SK-N-SH (cell line): Measurements from ENCODE around the gene GANAB. TPM values are rescaled to one million over a fixed set of nuclear protein-coding genes. Genes with fewer than 3 reads are reported as not detected.

Experiments used
- CTCF ChIA-PET: fragments of 300-600, 350-600 bp; formaldehyde crosslinking; extraction: SDS; loops from one replicate; lab custom pipeline; 2021; lab: Yijun Ruan, JAX
- POLR2A ChIA-PET: fragments of 350-600 bp; sonication (Branson Sonifier 250); formaldehyde crosslinking; extraction: SDS; loops from one replicate; lab custom pipeline; 2020; ENCODE audit warnings: antibody characterized with exemption, inconsistent platforms; lab: Yijun Ruan, JAX
- DNase-seq: peaks from one replicate; pipeline ENCODE4 v3.0.0; 2012
- H2AFZ ChIP-seq: fragments of 200-600 bp; sonication (generic); 2 replicates; pipeline ENCODE4 v1.8.1; 2016; ENCODE audit warnings: antibody characterized with exemption, mild to moderate bottlenecking, low read depth
- H3F3A ChIP-seq: fragments of 200-600 bp; sonication (generic); replicated peaks from 2 replicates; pipeline ENCODE3; 2016; ENCODE audit warnings: antibody characterized with exemption, mild to moderate bottlenecking; ENCODE audit not compliant: insufficient read depth
- H3K27ac ChIP-seq, 2 experiments: fragments of 200-500 bp in 1 of 2; fragments of 200-600 bp in 1 of 2; sonication (Bioruptor generic) in 1 of 2; sonication (generic), shearing (Covaris generic) in 1 of 2; 2 replicates each; pipeline versions ENCODE4 v1.5.1 to v1.6.1; 2014 to 2016; ENCODE audit warnings: low read depth in 2 of 2, inconsistent platforms in 1 of 2, low read length in 1 of 2, mild to moderate bottlenecking in 1 of 2, mixed read lengths in 1 of 2
- H3K27me3 ChIP-seq: fragments of 200-600 bp; sonication (generic), shearing (Covaris generic); 2 replicates; pipeline ENCODE4 v1.6.1; 2016; ENCODE audit warnings: mixed run types; ENCODE audit not compliant: insufficient read depth
- H3K36me3 ChIP-seq, 2 experiments: fragments of 200-500 bp in 1 of 2; fragments of 200-600 bp in 1 of 2; sonication (Bioruptor generic) in 1 of 2; sonication (generic) in 1 of 2; replicated peaks in 1 of 2; 2 replicates each; pipeline versions ENCODE3 to v1.5.1; 2014 to 2016; ENCODE audit warnings: low read length in 1 of 2, mild to moderate bottlenecking in 1 of 2; ENCODE audit not compliant: insufficient read depth in 2 of 2, control insufficient read depth in 1 of 2
- H3K4me1 ChIP-seq, 2 experiments: fragments of 200-500 bp in 1 of 2; fragments of 200-600 bp in 1 of 2; sonication (Bioruptor generic) in 1 of 2; sonication (generic), shearing (Covaris generic) in 1 of 2; 2 replicates each; pipeline versions ENCODE4 v1.5.1 to v1.6.1; 2014 to 2016; ENCODE audit warnings: low read depth in 1 of 2, low read length in 1 of 2, mixed run types in 1 of 2; ENCODE audit not compliant: insufficient read depth in 2 of 2, control insufficient read depth in 1 of 2
- H3K4me2 ChIP-seq: fragments of 200-600 bp; sonication (generic), shearing (Covaris generic); 2 replicates; pipeline ENCODE4 v1.6.1; 2017; ENCODE audit warnings: mixed run types
- H3K4me3 ChIP-seq, 2 experiments: fragments of 200-500 bp in 1 of 2; fragments of 200-600 bp in 1 of 2; sonication (Bioruptor generic) in 1 of 2; sonication (generic), shearing (Covaris generic) in 1 of 2; 2 replicates each; pipeline versions ENCODE4 v1.5.1 to v1.8.1; 2014 to 2016; ENCODE audit warnings: low read depth in 2 of 2, inconsistent platforms in 1 of 2, low read length in 1 of 2, mild to moderate bottlenecking in 1 of 2, mixed read lengths in 1 of 2, moderate library complexity in 1 of 2
- H3K79me2 ChIP-seq: fragments of 200-600 bp; sonication (generic); 2 replicates; pipeline ENCODE4 v1.8.1; 2017; ENCODE audit warnings: mild to moderate bottlenecking; ENCODE audit not compliant: insufficient read depth
- H3K9ac ChIP-seq: fragments of 200-600 bp; sonication (generic); 2 replicates; pipeline ENCODE4 v1.6.1; 2017; ENCODE audit warnings: mixed run types
- H3K9me2 ChIP-seq: fragments of 200-600 bp; sonication (generic); 2 replicates; pipeline ENCODE4 v1.6.1; 2017; ENCODE audit warnings: mixed run types
- H3K9me3 ChIP-seq: fragments of 200-600 bp; sonication (generic); 2 replicates; pipeline ENCODE4 v1.6.1; 2017; ENCODE audit warnings: mixed run types, mild to moderate bottlenecking, moderate library complexity
- H4K20me1 ChIP-seq: fragments of 200-600 bp; sonication (generic); 2 replicates; pipeline ENCODE4 v1.6.1; 2017; ENCODE audit warnings: mild to moderate bottlenecking, mixed run types; ENCODE audit not compliant: insufficient read depth
- CHD2 ChIP-seq: fragments of 150-350 bp; IDR thresholded peaks from 2 replicates; pipeline ENCODE4 v1.6.1; 2018; ENCODE audit warnings: low read length; ENCODE audit not compliant: partially characterized antibody
- ELF1 ChIP-seq: IDR thresholded peaks from 2 replicates; pipeline ENCODE4 v1.4.0; 2012
- EZH2phosphoT487 ChIP-seq: fragments of 200-600 bp; sonication (generic); IDR thresholded peaks from 2 replicates; pipeline ENCODE4 v1.6.1; 2017; ENCODE audit warnings: low read depth, mixed run types, mild to moderate bottlenecking, antibody characterized with exemption, moderate library complexity, borderline replicate concordance
- FOSL2 ChIP-seq: IDR thresholded peaks from 2 replicates; pipeline ENCODE4 v1.4.0; 2012; ENCODE audit warnings: low read depth, mild to moderate bottlenecking, moderate library complexity, borderline replicate concordance
- FOXM1 ChIP-seq: IDR thresholded peaks from 2 replicates; pipeline ENCODE4 v1.4.0; 2012; ENCODE audit warnings: low read depth, mild to moderate bottlenecking
- GABPA ChIP-seq: IDR thresholded peaks from 2 replicates; pipeline ENCODE4 v1.4.0; 2012; ENCODE audit warnings: low read depth, mild to moderate bottlenecking
- JUND ChIP-seq: IDR thresholded peaks from 2 replicates; pipeline ENCODE4 v1.4.0; 2012
- MEF2A ChIP-seq: IDR thresholded peaks from 2 replicates; pipeline ENCODE4 v1.4.0; 2012; ENCODE audit warnings: low read depth, borderline replicate concordance
- MXI1 ChIP-seq: IDR thresholded peaks from 2 replicates; pipeline ENCODE4 v1.6.1; 2012; ENCODE audit warnings: mild to moderate bottlenecking, low read depth, low read length, improper control_type of control experiment
- NFIC ChIP-seq: IDR thresholded peaks from 2 replicates; pipeline ENCODE4 v1.4.0; 2012; ENCODE audit warnings: borderline replicate concordance
- NRF1 ChIP-seq: IDR thresholded peaks from 2 replicates; pipeline ENCODE4 v1.6.1; 2012; ENCODE audit warnings: low read depth, mild to moderate bottlenecking, low read length
- RAD21 ChIP-seq: IDR thresholded peaks from 2 replicates; pipeline ENCODE4 v1.6.1; 2012; ENCODE audit warnings: mild to moderate bottlenecking, low read length
- RFX5 ChIP-seq: IDR thresholded peaks from 2 replicates; pipeline ENCODE4 v1.6.1; 2012; ENCODE audit warnings: mild to moderate bottlenecking, improper control_type of control experiment, low read length
- SIN3A ChIP-seq: IDR thresholded peaks from 2 replicates; pipeline ENCODE4 v1.6.1; 2012; ENCODE audit warnings: low read depth, mild to moderate bottlenecking, low read length, moderate library complexity, borderline replicate concordance
- SMC3 ChIP-seq: IDR thresholded peaks from 2 replicates; pipeline ENCODE4 v1.6.1; 2012; ENCODE audit warnings: low read depth, low read length, improper control_type of control experiment
- TAF1 ChIP-seq: IDR thresholded peaks from 2 replicates; pipeline ENCODE4 v1.6.1; 2012; ENCODE audit warnings: low read depth, mild to moderate bottlenecking, low read length, moderate library complexity, borderline replicate concordance
- TCF12 ChIP-seq: IDR thresholded peaks from 2 replicates; pipeline ENCODE4 v1.4.0; 2012
- TEAD4 ChIP-seq: IDR thresholded peaks from 2 replicates; pipeline ENCODE4 v1.4.0; 2012; ENCODE audit warnings: mild to moderate bottlenecking, borderline replicate concordance; ENCODE audit not compliant: insufficient read depth
- YY1 ChIP-seq: IDR thresholded peaks from 2 replicates; pipeline ENCODE4 v1.4.0; 2012; ENCODE audit warnings: low read depth, mild to moderate bottlenecking
- WGBS: methylation state at CpG from one replicate; pipeline ENCODE4 v1.1.6; 2017; ENCODE audit warnings: low lambda C conversion rate; 5-methylcytosine and 5-hydroxymethylcytosine counted together
- polyA plus RNA-seq, 3 experiments: library from polyadenylated mRNA; depleted of rRNA; stranded (reverse); fragments of >200 nt; gene quantifications; 2 replicates each; pipeline ENCODE4 v1.2.3, GENCODE V29; 2012
- TF ChIP-seq, protein P1 (sequence below): IDR thresholded peaks from 2 replicates; pipeline ENCODE4 v1.4.0; 2012; ENCODE audit warnings: low read depth
- TF ChIP-seq, protein P2 (sequence below): IDR thresholded peaks from 2 replicates; pipeline ENCODE4 v1.4.0; 2012; ENCODE audit warnings: low read depth, borderline replicate concordance

Gene GANAB
- polyA plus RNA-seq, 1 of the 3 experiments (the other 2 are of a cell fraction): 275 TPM

DNA sequence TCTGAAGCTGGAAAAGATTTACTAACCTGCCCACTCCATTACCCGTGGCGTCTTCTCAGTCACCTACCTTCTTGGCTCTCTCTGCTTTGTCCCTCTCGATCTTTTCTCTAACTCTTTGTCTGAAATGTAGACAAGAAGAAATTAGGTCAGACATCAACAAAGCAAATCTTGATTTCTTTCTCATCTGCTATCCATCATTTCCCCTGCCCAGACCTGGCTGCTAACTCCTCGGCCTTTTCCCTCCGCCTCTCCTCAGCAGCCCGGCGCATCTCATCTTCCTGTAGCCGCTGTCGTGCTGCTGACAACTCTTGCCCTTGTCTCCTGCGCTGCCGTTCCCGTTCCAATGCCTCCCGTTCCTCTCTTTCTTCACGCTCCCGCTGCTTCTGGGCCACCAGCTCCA is 31.3 kb upstream of the GANAB start:
- TF ChIP-seq FOSL2 (no peak), MXI1 (no peak), YY1 (no peak)
- TF ChIP-seq, protein P1, sequence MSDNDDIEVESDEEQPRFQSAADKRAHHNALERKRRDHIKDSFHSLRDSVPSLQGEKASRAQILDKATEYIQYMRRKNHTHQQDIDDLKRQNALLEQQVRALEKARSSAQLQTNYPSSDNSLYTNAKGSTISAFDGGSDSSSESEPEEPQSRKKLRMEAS: no peak
- peak overlapping the region; percentile 96 for H3K9ac ChIP-seq
- ChIA-PET CTCF (interaction anchor here (0.7 to 1.7 kb wide), 3 partner anchors 17 to 283 kb away, joined by 3 to 7 read pairs (median 6); no protein-coding TSS in a partner anchor), POLR2A (interaction anchor here (2.6 kb wide), 1 partner anchor 13 kb away, joined by 13 read pairs; the partner anchor contains the start of genes C11orf98 and CSKMT)
- peak overlapping the region; percentile 79 to 98 for H3K4me3 ChIP-seq
- peak overlapping the region in 1 of 2 experiments; percentile 70; a peak in 1 of 4 replicates for H3K27ac ChIP-seq
- H2AFZ ChIP-seq: no peak overlapping the region
- H3K36me3 ChIP-seq: peaks cover 19 to 26% of the 10 kb centered on the region in 2 experiments
- H3K9me2 ChIP-seq: no peaks in the 10 kb centered on the region
- peak overlapping the region; percentile 96 for H3K4me2 ChIP-seq
- peaks cover 15 to 21% of the 10 kb centered on the region in 2 experiments; a peak in 3 of 4 replicates for H3K4me1 ChIP-seq
- DNase-seq: no peak
- H3K79me2 ChIP-seq: peaks cover 62% of the 10 kb centered on the region
- H3K9me3 ChIP-seq: no peaks in the 10 kb centered on the region
- no peaks in the 10 kb centered on the region for H3K27me3 ChIP-seq
- 74% methylated on average over 15 of the region's 15 CpGs for WGBS
- no peaks in the 10 kb centered on the region for H4K20me1 ChIP-seq
- H3F3A ChIP-seq: peaks cover 43% of the 10 kb centered on the region

DNA sequence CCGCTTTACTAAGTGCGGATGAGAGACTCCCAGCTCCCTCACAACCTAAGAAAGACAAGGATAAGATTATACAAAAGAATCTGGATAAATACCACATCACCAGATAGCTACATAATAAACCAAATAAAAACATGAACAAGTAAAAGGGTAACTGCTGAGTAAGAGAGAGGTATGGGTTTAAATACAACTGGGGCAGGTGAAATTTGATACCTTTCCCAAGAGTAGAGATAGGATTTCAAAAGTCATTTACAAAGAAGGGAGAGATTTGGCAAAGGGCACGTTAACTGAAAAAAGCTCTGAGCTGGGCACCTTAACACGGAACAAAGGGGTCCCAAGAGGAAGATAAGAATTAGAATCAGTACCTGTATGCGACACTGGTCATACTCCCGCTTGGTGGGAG is 30.7 kb upstream of the GANAB start:
- Histone ChIP-seq H3K4me1 (peaks cover 18 to 24% of the 10 kb centered on the region in 2 experiments; a peak in 3 of 4 replicates), H3K4me2 (no peak overlapping the region), H3K9me3 (no peaks in the 10 kb centered on the region), H3F3A (peaks cover 46% of the 10 kb centered on the region), H3K4me3 (no peak overlapping the region), H3K27ac (peak overlapping the region in 1 of 2 experiments; percentile 2; a peak in 1 of 4 replicates), H3K9ac (no peak overlapping the region), H3K27me3 (no peaks in the 10 kb centered on the region), H3K9me2 (no peaks in the 10 kb centered on the region), H3K36me3 (peaks cover 19 to 26% of the 10 kb centered on the region in 2 experiments), H3K79me2 (peaks cover 68% of the 10 kb centered on the region), H4K20me1 (no peaks in the 10 kb centered on the region), H2AFZ (no peak overlapping the region)
- no peak for DNase-seq
- ChIA-PET POLR2A (interaction anchor here (1.2 to 2.6 kb wide), 3 partner anchors 12 to 164 kb away, joined by 3 to 13 read pairs (median 3); partner anchors contain the start of genes C11orf98, CSKMT and HNRNPUL2), CTCF (interaction anchor here (0.7 to 1.7 kb wide), 4 partner anchors 17 to 282 kb away, joined by 3 to 7 read pairs (median 4); partner anchors contain the start of gene EML3)
- TF ChIP-seq ELF1 (no peak), FOXM1 (no peak), NFIC (no peak), SIN3A (no peak), MEF2A (no peak), YY1 (no peak), CHD2 (no peak), NRF1 (no peak), SMC3 (no peak), EZH2phosphoT487 (no peak), RFX5 (no peak), RAD21 (no peak), FOSL2 (no peak), JUND (no peak), GABPA (no peak), TCF12 (no peak), TAF1 (no peak), TEAD4 (no peak)
- TF ChIP-seq, protein P2, sequence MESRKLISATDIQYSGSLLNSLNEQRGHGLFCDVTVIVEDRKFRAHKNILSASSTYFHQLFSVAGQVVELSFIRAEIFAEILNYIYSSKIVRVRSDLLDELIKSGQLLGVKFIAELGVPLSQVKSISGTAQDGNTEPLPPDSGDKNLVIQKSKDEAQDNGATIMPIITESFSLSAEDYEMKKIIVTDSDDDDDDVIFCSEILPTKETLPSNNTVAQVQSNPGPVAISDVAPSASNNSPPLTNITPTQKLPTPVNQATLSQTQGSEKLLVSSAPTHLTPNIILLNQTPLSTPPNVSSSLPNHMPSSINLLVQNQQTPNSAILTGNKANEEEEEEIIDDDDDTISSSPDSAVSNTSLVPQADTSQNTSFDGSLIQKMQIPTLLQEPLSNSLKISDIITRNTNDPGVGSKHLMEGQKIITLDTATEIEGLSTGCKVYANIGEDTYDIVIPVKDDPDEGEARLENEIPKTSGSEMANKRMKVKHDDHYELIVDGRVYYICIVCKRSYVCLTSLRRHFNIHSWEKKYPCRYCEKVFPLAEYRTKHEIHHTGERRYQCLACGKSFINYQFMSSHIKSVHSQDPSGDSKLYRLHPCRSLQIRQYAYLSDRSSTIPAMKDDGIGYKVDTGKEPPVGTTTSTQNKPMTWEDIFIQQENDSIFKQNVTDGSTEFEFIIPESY: no peak
- TF ChIP-seq, protein P1: no peak
- 89% methylated on average over 6 of the region's 6 CpGs for WGBS
